CD4-positive, alpha-beta T cell treated with Interleukin-6 for 4 hours (primary cell): ENCODE measurements around the gene SLC22A31.

Source experiments
- DNase-seq: peaks from one replicate; pipeline ENCODE4 v3.0.0-alpha.2; 2020; ENCODE audit warnings: mixed read lengths

Gene SLC22A31

GRCh38 chr16:89164847-89165680, 35.3 kb downstream of the SLC22A31 start:
- no peak for DNase-seq

- no peak for DNase-seq
These were observed 35.9 kb downstream of the SLC22A31 start for GRCh38 chr16:89164436-89164835.

- no peak for DNase-seq
These were observed 37.0 kb downstream of the SLC22A31 start for GRCh38 chr16:89163297-89163696.

- no peak for DNase-seq
These were observed 38.3 kb downstream of the SLC22A31 start for GRCh38 chr16:89161763-89162713.

- DNase-seq = no peak
These were observed 39.2 kb downstream of the SLC22A31 start for GRCh38 chr16:89160977-89161701.

GRCh38 chr16:89159850-89160354, 40.4 kb downstream of the SLC22A31 start:
- DNase-seq = no peak

- no peak for DNase-seq
These were observed 41.1 kb downstream of the SLC22A31 start for GRCh38 chr16:89159066-89159849.

GRCh38 chr16:89157778-89158177, 42.6 kb downstream of the SLC22A31 start:
- no peak for DNase-seq

GRCh38 chr16:89156740-89157645, 43.3 kb downstream of the SLC22A31 start:
- DNase-seq = no peak

- no peak for DNase-seq
These were observed 44.2 kb downstream of the SLC22A31 start for GRCh38 chr16:89155851-89156739.

- DNase-seq = no peak
These were observed 45.1 kb downstream of the SLC22A31 start for GRCh38 chr16:89155184-89155679.

- DNase-seq = no peak
These were observed 45.8 kb downstream of the SLC22A31 start for GRCh38 chr16:89154390-89155183.

GRCh38 chr16:89153848-89154271, 46.5 kb downstream of the SLC22A31 start:
- DNase-seq = no peak

GRCh38 chr16:89152831-89153700, 47.3 kb downstream of the SLC22A31 start:
- no peak for DNase-seq

GRCh38 chr16:89150981-89151380, 49.4 kb downstream of the SLC22A31 start:
- no peak for DNase-seq

- DNase-seq = no peak
These were observed 50.1 kb downstream of the SLC22A31 start for GRCh38 chr16:89150090-89150835.

- DNase-seq = no peak
These were observed 51.0 kb downstream of the SLC22A31 start for GRCh38 chr16:89149386-89149785.
